Keratinocyte (primary cell): ENCODE data around the gene IRAG1. TPM values are rescaled to one million over a fixed set of nuclear protein-coding genes. Genes with fewer than 3 reads are reported as not detected.

ENCODE experiments used
- DNase-seq: peaks from one replicate; pipeline ENCODE4 v3.0.0-alpha.2; 2011; ENCODE audit warnings: low read depth, missing footprints, low spot score
- FAIRE-seq: peaks from 2 replicates; lab custom pipeline; 2011; peaks lifted over from hg19 to GRCh38; lab: Jason Lieb, UNC
- H2AFZ ChIP-seq: 2 replicates; pipeline ENCODE4 v1.6.0; 2012; ENCODE audit warnings: low read length, control low read depth, inconsistent platforms; ENCODE audit not compliant: control insufficient read depth
- H3K27ac ChIP-seq: 2 replicates; pipeline ENCODE4 v1.5.1; 2011; ENCODE audit warnings: low read length; ENCODE audit not compliant: control insufficient read depth, insufficient read depth
- H3K27me3 ChIP-seq: 3 replicates; pipeline ENCODE4 v1.6.0; 2011; ENCODE audit warnings: low read length; ENCODE audit not compliant: control insufficient read depth, insufficient read depth; ENCODE audit errors: extremely low read depth
- H3K36me3 ChIP-seq, 2 experiments: 2 replicates in 1 of 2; 3 replicates in 1 of 2; pipeline ENCODE4 v1.5.1; 2011; ENCODE audit warnings: low read length in 2 of 2, mild to moderate bottlenecking in 1 of 2; ENCODE audit not compliant: control insufficient read depth in 2 of 2, insufficient read depth in 2 of 2; ENCODE audit errors: extremely low read depth in 1 of 2
- H3K4me1 ChIP-seq: 3 replicates; pipeline ENCODE4 v1.5.1; 2011; ENCODE audit warnings: low read length; ENCODE audit not compliant: control insufficient read depth, insufficient read depth; ENCODE audit errors: extremely low read depth
- H3K4me2 ChIP-seq: 3 replicates; pipeline ENCODE4 v1.6.0; 2011; ENCODE audit warnings: low read depth, low read length; ENCODE audit not compliant: control insufficient read depth, insufficient read depth; ENCODE audit errors: extremely low read depth
- H3K4me3 ChIP-seq, 3 experiments: fragments of 200-600 bp in 1 of 3; sonication (generic) in 1 of 3; 2 replicates in 2 of 3; 3 replicates in 1 of 3; pipeline ENCODE4 v1.5.1; 2011 to 2016; ENCODE audit warnings: low read length in 3 of 3, mild to moderate bottlenecking in 3 of 3, control low read depth in 2 of 3, inconsistent platforms in 1 of 3, low read depth in 1 of 3, mixed read lengths in 1 of 3, mixed run types in 1 of 3, moderate library complexity in 1 of 3; ENCODE audit not compliant: control insufficient read depth in 2 of 3, insufficient read depth in 2 of 3; ENCODE audit errors: extremely low read depth in 1 of 3
- H3K79me2 ChIP-seq: 2 replicates; pipeline ENCODE4 v1.6.0; 2012; ENCODE audit warnings: low read length; ENCODE audit not compliant: control insufficient read depth, insufficient read depth
- H3K9ac ChIP-seq: 3 replicates; pipeline ENCODE4 v1.6.0; 2011; ENCODE audit warnings: low read length; ENCODE audit not compliant: control insufficient read depth, insufficient read depth; ENCODE audit errors: extremely low read depth
- H3K9me1 ChIP-seq: 3 replicates; pipeline ENCODE4 v1.6.0; 2011; ENCODE audit warnings: low read length; ENCODE audit not compliant: control insufficient read depth, insufficient read depth; ENCODE audit errors: extremely low read depth
- H3K9me3 ChIP-seq: 2 replicates; pipeline ENCODE4 v1.5.1; 2012; ENCODE audit warnings: low read depth, low read length; ENCODE audit not compliant: control insufficient read depth
- H4K20me1 ChIP-seq: 3 replicates; pipeline ENCODE4 v1.6.0; 2011; ENCODE audit warnings: low read length; ENCODE audit not compliant: control insufficient read depth, insufficient read depth; ENCODE audit errors: extremely low read depth
- CTCF ChIP-seq, 3 experiments: IDR thresholded peaks in 1 of 3; conservative IDR thresholded peaks in 1 of 3; optimal IDR thresholded peaks in 1 of 3; 2 replicates in 2 of 3; 3 replicates in 1 of 3; pipeline versions ENCODE3 to v1.5.1; 2011; ENCODE audit warnings: low read length in 3 of 3, mild to moderate bottlenecking in 3 of 3, moderate library complexity in 2 of 3, control low read depth in 1 of 3, inconsistent platforms in 1 of 3; ENCODE audit not compliant: insufficient read depth in 2 of 3; ENCODE audit errors: extremely low read depth in 1 of 3
- EZH2 ChIP-seq: IDR thresholded peaks from one replicate; pipeline ENCODE4 v1.6.1; 2012; ENCODE audit warnings: inconsistent platforms, mild to moderate bottlenecking, low read length, moderate library complexity
- dilution Hi-C: fragments of 300-500 bp; cut with MboI; formaldehyde crosslinking; loops from one replicate; pipeline ENCODE4 v1.7.0; 2020; ENCODE audit warnings: low sequenced_read_pairs; ENCODE audit not compliant: extremely low pct_ligation_motif_present
- polyA plus RNA-seq, 5 experiments: library from polyadenylated mRNA; depleted of rRNA in 3 of 5; stranded (reverse) in 3 of 5; stranded (forward) in 1 of 5; unstranded in 1 of 5; fragments of >200 nt; gene quantifications; 1 replicate in 1 of 5; 2 replicates in 3 of 5; 3 replicates in 1 of 5; pipeline versions ENCODE4 v1.2.1 to v1.2.3, GENCODE V29; 2011 to 2012; ENCODE audit warnings: missing spikeins in 2 of 5, low read depth in 1 of 5, low replicate concordance in 1 of 5
- small RNA-seq, 3 experiments: library from RNA; depleted of rRNA; stranded (forward); fragments of <200 nt; gene quantifications; one replicate each; pipeline ENCODE3, GENCODE V24; 2012; ENCODE audit warnings: low read depth in 3 of 3, low replicate concordance in 1 of 3; ENCODE audit not compliant: insufficient read length in 3 of 3

IRAG1 gene
- polyA plus RNA-seq, 1 donor (not counting 4 experiments of a cell fraction or from before 2014, with no cell fraction given), result 0.51 TPM

GRCh38 chr11:10646005-10646404 lies 47.5 kb downstream of the IRAG1 start:
- dilution Hi-C loops, result no loop called here
- Histone ChIP-seq H3K79me2 (no peaks in the 10 kb centered on the region), H2AFZ (no peak overlapping the region), H3K27ac (no peak overlapping the region), H3K9ac (no peak overlapping the region), H3K36me3 (no peaks in the 10 kb centered on the region), H3K4me3 (no peak overlapping the region), H3K4me2 (no peak overlapping the region), H3K4me1 (peaks cover 8% of the 10 kb centered on the region), H3K9me1 (no peaks in the 10 kb centered on the region), H3K27me3 (no peaks in the 10 kb centered on the region), H4K20me1 (no peaks in the 10 kb centered on the region), H3K9me3 (no peaks in the 10 kb centered on the region)
- DNase-seq (no peak), FAIRE-seq (no peak)
- TF ChIP-seq EZH2 (no peak), CTCF (optimal IDR thresholded peaks at IDR 0.05 in 1 of 3, IDR thresholded peaks at IDR 0.05 in 1 of 3, conservative IDR thresholded peaks at IDR 0.05 in 1 of 3; ENCODE audit: extremely low read depth in 1 of 3, insufficient read depth in 2 of 3, low read length in 3 of 3) (no peak)

GRCh38 chr11:10645212-10645795 lies 48.3 kb downstream of the IRAG1 start:
- H3K4me3 ChIP-seq, result no peak overlapping the region
- H4K20me1 ChIP-seq, result no peaks in the 10 kb centered on the region
- H3K4me1 ChIP-seq, result peaks cover 8% of the 10 kb centered on the region
- no peak overlapping the region for H3K9ac ChIP-seq
- H3K9me3 ChIP-seq, result no peaks in the 10 kb centered on the region
- TF ChIP-seq CTCF (optimal IDR thresholded peaks at IDR 0.05 in 1 of 3, IDR thresholded peaks at IDR 0.05 in 1 of 3, conservative IDR thresholded peaks at IDR 0.05 in 1 of 3; ENCODE audit: extremely low read depth in 1 of 3, insufficient read depth in 2 of 3, low read length in 3 of 3) (no peak), EZH2 (no peak)
- H3K9me1 ChIP-seq, result no peaks in the 10 kb centered on the region
- H3K4me2 ChIP-seq, result no peak overlapping the region
- H3K27me3 ChIP-seq, result no peaks in the 10 kb centered on the region
- no peak overlapping the region for H2AFZ ChIP-seq
- no peaks in the 10 kb centered on the region for H3K79me2 ChIP-seq
- dilution Hi-C loops, result no loop called here
- H3K27ac ChIP-seq, result no peak overlapping the region
- H3K36me3 ChIP-seq, result no peaks in the 10 kb centered on the region
- no peak for DNase-seq
- no peak for FAIRE-seq

Small RNA genes lying within 50 kb of the gene (small RNA-seq; reads per million reads assigned to genes)
- 0 reads per million in 3 experiments for gene RF00019

Other genes with a start within 250 kb of the IRAG1 start
- 11.1 to 12.5 TPM (median 11.2 TPM) in 3 replicates for gene AMPD3, start 238.5 kb downstream of the IRAG1 start, polyA plus RNA-seq
- 27.8 to 59.1 TPM (median 45.2 TPM) in 3 replicates for gene RNF141, start 152.6 kb downstream of the IRAG1 start, polyA plus RNA-seq
- not detected in 3 replicates for gene LYVE1, start 125.1 kb downstream of the IRAG1 start, polyA plus RNA-seq
- gene CTR9, start 57.5 kb upstream of the IRAG1 start, polyA plus RNA-seq, result 12.2 to 21.8 TPM (median 15.5 TPM) in 3 replicates
- 502 to 643 TPM (median 628 TPM) in 3 replicates for gene EIF4G2, start 115.2 kb upstream of the IRAG1 start, polyA plus RNA-seq
- gene ZBED5, start 164.3 kb upstream of the IRAG1 start, polyA plus RNA-seq, result 33.0 to 85.0 TPM (median 75.1 TPM) in 3 replicates